ENCODE results near the gene RABGAP1L.
"Not testable (repeated sequence)": the region's sequence is repeated elsewhere in the genome, so short reads cannot be mapped to it uniquely, and the experiment has no call there.

RABGAP1L gene

GRCh38 chr1:174656409-174657059 lies 497.2 kb downstream of the RABGAP1L start:
- no peak for DNase-seq (ENCODE audit: low read depth in 2 of 2)

- no peak for DNase-seq (ENCODE audit: low read depth in 2 of 2)
Observed at GRCh38 chr1:174657411-174657810, 498.1 kb downstream of the RABGAP1L start.

GRCh38 chr1:174657893-174658292 lies 498.6 kb downstream of the RABGAP1L start:
- no peak for DNase-seq (ENCODE audit: low read depth in 2 of 2)

GRCh38 chr1:174659823-174660222 lies 500.5 kb downstream of the RABGAP1L start:
- no peak for DNase-seq (ENCODE audit: low read depth in 2 of 2)

GRCh38 chr1:174660476-174660875 lies 501.2 kb downstream of the RABGAP1L start:
- DNase-seq (ENCODE audit: low read depth in 2 of 2): no peak

GRCh38 chr1:174663358-174663757 lies 504.0 kb downstream of the RABGAP1L start:
- DNase-seq (ENCODE audit: low read depth in 2 of 2): no peak

- no peak for DNase-seq (ENCODE audit: low read depth in 2 of 2)
Observed at GRCh38 chr1:174666248-174666647, 506.9 kb downstream of the RABGAP1L start.

GRCh38 chr1:174671826-174672225 lies 512.5 kb downstream of the RABGAP1L start:
- DNase-seq (ENCODE audit: low read depth in 2 of 2): no peak

- DNase-seq (ENCODE audit: low read depth in 2 of 2): no peak
Observed at GRCh38 chr1:174676856-174677255, 517.5 kb downstream of the RABGAP1L start.

GRCh38 chr1:174678657-174679056 lies 519.3 kb downstream of the RABGAP1L start:
- no peak for DNase-seq (ENCODE audit: low read depth in 2 of 2)

GRCh38 chr1:174680101-174680500 lies 520.8 kb downstream of the RABGAP1L start:
- no peak for DNase-seq (ENCODE audit: low read depth in 2 of 2)

- DNase-seq (ENCODE audit: low read depth in 2 of 2): no peak
Observed at GRCh38 chr1:174682419-174683008, 523.2 kb downstream of the RABGAP1L start.

GRCh38 chr1:174686213-174686612 lies 526.9 kb downstream of the RABGAP1L start:
- no peak for DNase-seq (ENCODE audit: low read depth in 2 of 2)

- no peak for DNase-seq (ENCODE audit: low read depth in 2 of 2)
Observed at GRCh38 chr1:174689524-174689923, 530.2 kb downstream of the RABGAP1L start.

GRCh38 chr1:174690266-174690665 lies 530.9 kb downstream of the RABGAP1L start:
- no peak for DNase-seq (ENCODE audit: low read depth in 2 of 2)

- no peak for DNase-seq (ENCODE audit: low read depth in 2 of 2)
Observed at GRCh38 chr1:174692313-174692712, 533.0 kb downstream of the RABGAP1L start.

GRCh38 chr1:174693085-174693484 lies 533.8 kb downstream of the RABGAP1L start:
- DNase-seq (ENCODE audit: low read depth in 2 of 2): no peak

- DNase-seq (ENCODE audit: low read depth in 2 of 2): not testable (repeated sequence)
Observed at GRCh38 chr1:174693539-174693938, 534.2 kb downstream of the RABGAP1L start.

- no peak for DNase-seq (ENCODE audit: low read depth in 2 of 2)
Observed at GRCh38 chr1:174696026-174696821, 536.9 kb downstream of the RABGAP1L start.

GRCh38 chr1:174700314-174700713 lies 541.0 kb downstream of the RABGAP1L start:
- no peak for DNase-seq (ENCODE audit: low read depth in 2 of 2)

GRCh38 chr1:174700775-174701174 lies 541.5 kb downstream of the RABGAP1L start:
- no peak for DNase-seq (ENCODE audit: low read depth in 2 of 2)

GRCh38 chr1:174701565-174701964 lies 542.2 kb downstream of the RABGAP1L start:
- DNase-seq (ENCODE audit: low read depth in 2 of 2): no peak

- no peak for DNase-seq (ENCODE audit: low read depth in 2 of 2)
Observed at GRCh38 chr1:174702011-174702410, 542.7 kb downstream of the RABGAP1L start.

Data from stimulated activated CD4-positive, alpha-beta T cell treated with anti-CD3 and anti-CD28 coated beads, Interleukin-4, amount 100 ng/mL, for 48 hours (primary cell).